ENCODE data around the gene CALD1.

CALD1 gene

DNA sequence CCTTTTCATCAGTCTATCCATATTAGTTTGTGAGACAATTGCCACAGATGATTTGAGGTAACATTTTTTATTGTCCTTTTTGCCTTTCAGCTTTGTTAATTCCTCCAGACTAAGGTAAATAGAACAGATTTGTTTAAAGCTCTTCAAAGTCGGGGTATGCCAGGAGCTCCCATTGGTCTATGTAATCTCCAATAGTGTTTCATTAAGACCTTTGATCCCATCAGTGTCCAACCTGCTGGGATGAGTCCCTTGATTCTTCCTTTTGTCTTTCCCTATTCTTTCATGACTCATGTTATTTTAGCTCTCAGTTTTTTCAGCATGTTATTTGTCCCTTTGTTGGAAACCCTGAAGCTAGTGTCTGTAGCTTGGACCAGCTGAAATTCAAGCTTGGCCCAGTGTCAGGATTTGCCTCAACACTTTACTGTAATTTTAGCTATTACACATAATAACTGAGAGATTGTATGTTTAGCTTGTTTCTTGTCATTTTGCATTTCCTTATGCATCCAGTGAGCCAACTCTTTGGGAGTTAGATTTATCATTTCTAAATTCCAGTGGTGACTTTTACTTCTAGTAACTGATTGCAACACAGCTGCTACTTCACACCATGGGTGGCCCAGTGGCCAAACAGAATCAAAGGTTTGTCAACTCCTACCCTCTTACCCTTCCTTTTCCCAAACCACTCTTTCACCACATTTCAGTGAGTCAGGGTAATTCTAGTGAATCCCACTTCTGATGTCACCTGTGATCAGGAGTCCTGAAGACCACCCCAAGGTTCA, 222.1 kb downstream of the CALD1 start:
- H3K4me3 ChIP-seq (ENCODE audit: insufficient read depth, low read depth, low read length): no peak overlapping the region

DNA sequence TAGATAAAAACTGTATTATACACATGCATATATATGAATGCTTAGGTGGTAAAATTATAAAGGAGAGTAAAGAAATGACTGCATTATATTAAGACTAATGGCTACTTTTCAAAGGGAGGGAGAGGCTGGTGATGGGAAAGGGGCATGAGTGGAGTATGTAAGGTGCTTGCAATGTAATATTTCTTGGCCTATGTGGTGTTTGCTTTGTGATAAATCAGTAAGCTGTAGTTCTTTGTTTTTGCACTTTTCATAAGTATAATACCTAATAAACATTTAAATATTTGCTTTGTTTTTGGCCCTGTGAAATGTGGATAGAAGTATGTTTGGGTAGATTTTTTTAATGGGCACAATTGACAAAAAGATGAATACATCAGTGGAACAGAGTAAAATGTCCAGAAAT, 232.8 kb downstream of the CALD1 start:
- H3K9me3 ChIP-seq (ENCODE audit: control insufficient read depth, low read length): no peaks in the 10 kb centered on the region
- no peaks in the 10 kb centered on the region for H3K36me3 ChIP-seq (ENCODE audit: control insufficient read depth, insufficient read depth, low read length)
- no peaks in the 10 kb centered on the region for H3K4me1 ChIP-seq (ENCODE audit: control insufficient read depth, insufficient read depth, low read length)
- H3K27ac ChIP-seq (ENCODE audit: insufficient read depth, low read depth, low read length, poor library complexity, severe bottlenecking): no peak overlapping the region
- no peak overlapping the region for H3K4me3 ChIP-seq (ENCODE audit: insufficient read depth, low read depth, low read length)
- H3K27me3 ChIP-seq (ENCODE audit: control insufficient read depth, insufficient read depth, low read length, poor library complexity, severe bottlenecking): no peaks in the 10 kb centered on the region

More for the DNA sequence above, 222.1 kb downstream of the CALD1 start:
- no peaks in the 10 kb centered on the region for H3K9me3 ChIP-seq (ENCODE audit: control insufficient read depth, low read length)
- no peaks in the 10 kb centered on the region for H3K36me3 ChIP-seq (ENCODE audit: control insufficient read depth, insufficient read depth, low read length)
- no peaks in the 10 kb centered on the region for H3K4me1 ChIP-seq (ENCODE audit: control insufficient read depth, insufficient read depth, low read length)
- no peaks in the 10 kb centered on the region for H3K27me3 ChIP-seq (ENCODE audit: control insufficient read depth, insufficient read depth, low read length, poor library complexity, severe bottlenecking)
- no peak overlapping the region for H3K27ac ChIP-seq (ENCODE audit: insufficient read depth, low read depth, low read length, poor library complexity, severe bottlenecking)
- WGBS, 2 experiments: 80 to 87% methylated on average over 1 of the region's 1 CpG

Measured in ectodermal cell (in vitro differentiated cells).